Type B pancreatic cell (in vitro differentiated cells): ENCODE results near the gene RNF187. TPM values are rescaled to one million over a fixed set of nuclear protein-coding genes. Genes with fewer than 3 reads are reported as not detected.

ENCODE experiments used
- DNase-seq: peaks from one replicate; pipeline ENCODE4 v3.0.0; 2021; ENCODE audit warnings: mixed read lengths; ENCODE audit not compliant: unreplicated experiment; ENCODE audit errors: extremely low spot score
- H3K27ac Mint-ChIP-seq: 2 replicates; pipeline ENCODE4 v1.8.0; 2021; ENCODE audit warnings: mild to moderate bottlenecking, mixed read lengths
- H3K27me3 Mint-ChIP-seq: 2 replicates; pipeline ENCODE4 v1.8.0; 2021; ENCODE audit warnings: mixed read lengths
- H3K36me3 Mint-ChIP-seq: 2 replicates; pipeline ENCODE4 v1.8.0; 2021; ENCODE audit warnings: mixed read lengths
- H3K4me1 Mint-ChIP-seq: one replicate; pipeline ENCODE4 v1.8.0; 2021; ENCODE audit warnings: mixed read lengths; ENCODE audit not compliant: unreplicated experiment
- H3K4me3 Mint-ChIP-seq: 2 replicates; pipeline ENCODE4 v1.8.0; 2021; ENCODE audit warnings: mild to moderate bottlenecking, mixed read lengths
- H3K9me3 Mint-ChIP-seq: 2 replicates; pipeline ENCODE4 v1.8.0; 2021; ENCODE audit warnings: mixed read lengths
- total RNA-seq: library from RNA; stranded (reverse); gene quantifications from 2 replicates; pipeline ENCODE4 v1.2.1, GENCODE V29; 2021; ENCODE audit warnings: low replicate concordance
- TF ChIP-seq, protein P1 (sequence below): fragments of 200-600 bp; sonication (generic); conservative IDR thresholded peaks from 2 replicates; pipeline ENCODE4 v1.5.0; 2021; ENCODE audit warnings: antibody characterized with exemption, mild to moderate bottlenecking

The RNF187 gene
- total RNA-seq, 1 donor from 2014 or later: 117 TPM

DNA sequence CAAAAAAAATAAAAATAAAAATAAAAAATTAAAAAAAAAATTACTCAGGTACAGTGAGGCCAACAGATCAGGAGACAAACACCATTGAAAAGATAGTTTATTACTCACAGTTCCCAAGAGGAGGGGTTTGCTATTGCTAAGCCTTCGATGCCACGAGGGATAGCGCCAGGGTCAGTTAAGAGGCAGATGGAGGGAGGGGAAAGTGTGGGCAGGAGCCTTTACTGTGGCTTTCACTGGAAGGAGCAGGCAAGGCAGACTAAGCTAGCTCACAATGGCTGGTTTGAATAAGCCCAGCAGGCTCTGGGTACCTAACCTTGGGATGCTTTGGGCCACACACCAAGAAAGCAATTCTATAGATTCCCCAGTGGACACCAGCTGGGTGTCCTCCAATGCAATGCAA, 12.7 kb upstream of the RNF187 start:
- DNase-seq: no peak
- TF ChIP-seq, protein P1, sequence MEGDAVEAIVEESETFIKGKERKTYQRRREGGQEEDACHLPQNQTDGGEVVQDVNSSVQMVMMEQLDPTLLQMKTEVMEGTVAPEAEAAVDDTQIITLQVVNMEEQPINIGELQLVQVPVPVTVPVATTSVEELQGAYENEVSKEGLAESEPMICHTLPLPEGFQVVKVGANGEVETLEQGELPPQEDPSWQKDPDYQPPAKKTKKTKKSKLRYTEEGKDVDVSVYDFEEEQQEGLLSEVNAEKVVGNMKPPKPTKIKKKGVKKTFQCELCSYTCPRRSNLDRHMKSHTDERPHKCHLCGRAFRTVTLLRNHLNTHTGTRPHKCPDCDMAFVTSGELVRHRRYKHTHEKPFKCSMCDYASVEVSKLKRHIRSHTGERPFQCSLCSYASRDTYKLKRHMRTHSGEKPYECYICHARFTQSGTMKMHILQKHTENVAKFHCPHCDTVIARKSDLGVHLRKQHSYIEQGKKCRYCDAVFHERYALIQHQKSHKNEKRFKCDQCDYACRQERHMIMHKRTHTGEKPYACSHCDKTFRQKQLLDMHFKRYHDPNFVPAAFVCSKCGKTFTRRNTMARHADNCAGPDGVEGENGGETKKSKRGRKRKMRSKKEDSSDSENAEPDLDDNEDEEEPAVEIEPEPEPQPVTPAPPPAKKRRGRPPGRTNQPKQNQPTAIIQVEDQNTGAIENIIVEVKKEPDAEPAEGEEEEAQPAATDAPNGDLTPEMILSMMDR: no peak
- no peaks in the 10 kb centered on the region for H3K4me1 Mint-ChIP-seq
- H3K9me3 Mint-ChIP-seq: no peaks in the 10 kb centered on the region
- no peak overlapping the region for H3K4me3 Mint-ChIP-seq
- H3K36me3 Mint-ChIP-seq: no peaks in the 10 kb centered on the region
- peaks cover 38% of the 10 kb centered on the region for H3K27me3 Mint-ChIP-seq
- no peak overlapping the region for H3K27ac Mint-ChIP-seq

DNA sequence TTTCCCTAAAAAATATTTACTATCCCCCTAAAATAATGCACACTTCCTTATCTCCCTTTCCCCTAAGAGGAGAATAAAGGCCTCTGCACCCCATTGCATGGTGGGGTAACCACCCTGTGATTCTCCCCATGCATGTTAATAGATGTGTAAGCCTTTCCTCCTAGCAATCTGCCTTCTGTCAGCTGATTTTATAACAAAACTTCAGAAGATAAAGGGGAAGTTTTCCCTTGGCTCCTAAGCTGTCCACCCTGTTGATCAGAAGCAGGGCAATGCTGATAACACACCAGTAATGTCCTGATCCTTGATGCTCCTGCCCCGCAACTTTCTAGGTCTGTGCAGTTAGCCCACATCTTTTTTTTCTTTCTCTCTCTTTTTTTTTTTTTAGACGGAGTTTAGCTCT, 11.4 kb upstream of the RNF187 start:
- H3K4me3 Mint-ChIP-seq: no peak overlapping the region
- no peaks in the 10 kb centered on the region for H3K36me3 Mint-ChIP-seq
- no peak for DNase-seq
- H3K27ac Mint-ChIP-seq: no peak overlapping the region
- TF ChIP-seq, protein P1: no peak
- H3K27me3 Mint-ChIP-seq: peaks cover 41% of the 10 kb centered on the region
- H3K9me3 Mint-ChIP-seq: no peaks in the 10 kb centered on the region
- H3K4me1 Mint-ChIP-seq: peaks cover 8% of the 10 kb centered on the region

DNA sequence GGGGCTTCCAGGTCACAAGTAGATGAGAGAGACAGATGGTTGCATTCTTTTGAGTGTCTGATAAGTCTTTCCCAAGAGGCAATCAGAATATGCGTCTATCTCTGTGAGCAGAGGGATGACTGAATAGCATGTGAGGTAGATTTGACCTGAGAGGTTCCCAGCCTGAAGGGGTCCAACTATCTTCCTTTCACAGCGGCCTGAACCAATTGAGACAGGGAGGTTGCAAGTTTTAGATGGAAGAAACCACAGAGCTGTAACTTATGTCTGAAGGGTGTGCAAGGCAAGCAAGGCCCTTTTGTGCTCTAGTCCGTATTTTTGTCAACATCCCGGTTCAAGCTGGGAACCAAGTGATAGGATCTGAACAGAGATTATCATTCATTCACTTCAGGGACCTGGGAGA, 9.9 kb upstream of the RNF187 start:
- H3K4me3 Mint-ChIP-seq: no peak overlapping the region
- H3K9me3 Mint-ChIP-seq: no peaks in the 10 kb centered on the region
- H3K27ac Mint-ChIP-seq: no peak overlapping the region
- TF ChIP-seq, protein P1: no peak
- peaks cover 36% of the 10 kb centered on the region for H3K27me3 Mint-ChIP-seq
- peaks cover 8% of the 10 kb centered on the region for H3K4me1 Mint-ChIP-seq
- no peak for DNase-seq
- no peaks in the 10 kb centered on the region for H3K36me3 Mint-ChIP-seq

DNA sequence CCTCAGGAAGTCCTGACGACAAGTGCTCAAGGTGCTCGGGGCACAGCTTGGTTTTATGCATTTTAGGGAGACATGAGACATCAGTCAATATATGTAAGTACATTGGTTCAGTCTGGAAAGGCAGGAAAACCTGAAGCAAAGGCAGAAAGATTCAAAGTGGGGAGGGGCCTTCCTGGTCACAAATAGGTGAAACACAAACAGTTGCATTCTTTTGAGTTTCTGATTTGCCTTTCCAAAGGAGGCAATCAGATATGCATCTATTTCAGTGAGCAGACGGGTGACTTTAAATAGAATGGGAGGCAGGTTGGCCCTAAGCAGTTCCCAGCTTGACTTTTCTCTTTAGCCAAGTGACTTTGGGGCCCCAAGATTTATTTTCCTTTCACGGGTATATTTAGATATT, 8.9 kb upstream of the RNF187 start:
- no peak for DNase-seq
- H3K27me3 Mint-ChIP-seq: peaks cover 31% of the 10 kb centered on the region
- no peaks in the 10 kb centered on the region for H3K36me3 Mint-ChIP-seq
- TF ChIP-seq, protein P1: no peak
- H3K4me1 Mint-ChIP-seq: peaks cover 8% of the 10 kb centered on the region
- no peak overlapping the region for H3K27ac Mint-ChIP-seq
- H3K9me3 Mint-ChIP-seq: no peaks in the 10 kb centered on the region
- H3K4me3 Mint-ChIP-seq: no peak overlapping the region

DNA sequence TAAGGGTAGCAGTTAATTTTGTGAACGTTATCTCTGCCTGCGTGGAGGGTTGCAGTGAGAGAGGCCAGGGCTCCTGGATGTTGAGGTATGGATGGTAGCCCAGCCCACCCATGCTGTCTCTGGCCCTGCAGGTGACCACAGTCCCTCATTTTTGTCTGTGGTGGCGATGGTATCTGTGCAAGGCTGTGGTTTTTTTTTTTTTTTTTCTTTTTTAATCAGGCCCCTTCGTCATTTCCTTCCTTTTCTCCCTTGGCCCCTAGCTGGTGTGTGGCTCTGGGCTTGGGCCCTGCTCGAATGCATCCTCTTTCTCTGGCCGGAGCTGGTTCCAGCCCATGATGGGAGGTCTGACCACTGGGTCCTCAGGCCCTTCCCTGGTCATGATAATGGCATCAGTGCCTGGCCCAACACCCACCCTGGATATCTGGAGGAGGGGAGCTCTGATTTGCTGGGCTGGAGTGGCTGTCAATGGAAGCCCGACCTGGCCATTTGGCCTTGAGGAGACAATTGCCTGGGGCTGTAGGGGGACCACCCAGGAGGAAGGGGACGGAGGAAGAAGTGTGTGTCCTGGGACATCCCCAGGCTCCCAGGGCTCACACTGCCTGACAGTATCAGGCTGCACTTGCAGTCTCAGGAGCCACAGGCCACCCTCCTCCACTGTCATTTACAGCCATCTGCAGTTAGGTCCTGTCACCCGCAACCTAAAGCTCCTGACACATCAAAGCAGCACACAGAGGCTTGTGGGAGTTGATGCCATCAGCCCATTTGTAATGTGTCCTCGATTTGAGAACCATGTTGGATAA, 8.1 kb upstream of the RNF187 start:
- Mint-ChIP-seq H3K9me3 (no peaks in the 10 kb centered on the region), H3K27ac (no peak overlapping the region), H3K27me3 (peaks cover 26% of the 10 kb centered on the region), H3K4me1 (peaks cover 8% of the 10 kb centered on the region), H3K36me3 (no peaks in the 10 kb centered on the region), H3K4me3 (no peak overlapping the region)
- TF ChIP-seq, protein P1: no peak
- no peak for DNase-seq
